GM19463 (cell line): ENCODE measurements around the gene C17orf78.
A peak's percentile ranks its signal among the peaks of the same experiment; 100 is the strongest.
"Not testable (repeated sequence)": the region's sequence is repeated elsewhere in the genome, so short reads cannot be mapped to it uniquely, and the experiment has no call there.

ENCODE experiments used
- ATAC-seq: cut with Tn5 transposase; IDR thresholded peaks from one replicate; pipeline ENCODE4 v1.9.1; 2021; ENCODE audit warnings: mild to moderate bottlenecking, moderate library complexity; ENCODE audit not compliant: unreplicated experiment

The C17orf78 gene

GRCh38 chr17:37375706-37376105 lies at the start of gene C17orf78:
C17orf78 (plus strand) TSS chr17:37375985; CDS start chr17:37376093, 108 bp downstream.
- ATAC-seq = no peak

GRCh38 chr17:37327341-37328090 lies 48.3 kb upstream of the C17orf78 start:
- no peak for ATAC-seq

GRCh38 chr17:37338847-37339246 lies 36.9 kb upstream of the C17orf78 start:
- no peak for ATAC-seq

- no peak for ATAC-seq
Measured at GRCh38 chr17:37339321-37339720, 36.5 kb upstream of the C17orf78 start.

GRCh38 chr17:37340804-37341203 lies 35.0 kb upstream of the C17orf78 start:
- no peak for ATAC-seq

GRCh38 chr17:37342589-37342988 lies 33.2 kb upstream of the C17orf78 start:
- ATAC-seq = no peak

- no peak for ATAC-seq
Measured at GRCh38 chr17:37344519-37344918, 31.3 kb upstream of the C17orf78 start.

GRCh38 chr17:37346863-37347402 lies 28.9 kb upstream of the C17orf78 start:
- not testable (repeated sequence) for ATAC-seq

- not testable (repeated sequence) for ATAC-seq
Measured at GRCh38 chr17:37356796-37357569, 18.8 kb upstream of the C17orf78 start.

- no peak for ATAC-seq
Measured at GRCh38 chr17:37358098-37358829, 17.5 kb upstream of the C17orf78 start.

- peak; percentile 92 for ATAC-seq
Measured at GRCh38 chr17:37358830-37359681, 16.7 kb upstream of the C17orf78 start.

- no peak for ATAC-seq
Measured at GRCh38 chr17:37359682-37360188, 16.1 kb upstream of the C17orf78 start.

GRCh38 chr17:37360632-37361031 lies 15.2 kb upstream of the C17orf78 start:
- ATAC-seq = no peak

- ATAC-seq = no peak
Measured at GRCh38 chr17:37361543-37361942, 14.2 kb upstream of the C17orf78 start.

- ATAC-seq = no peak
Measured at GRCh38 chr17:37365589-37365988, 10.2 kb upstream of the C17orf78 start.

- ATAC-seq = no peak
Measured at GRCh38 chr17:37368577-37368976, 7.2 kb upstream of the C17orf78 start.

- peak; percentile 58 for ATAC-seq
Measured at GRCh38 chr17:37373530-37374159, 2.1 kb upstream of the C17orf78 start.

- no peak for ATAC-seq
Measured at GRCh38 chr17:37382056-37382455, 6.3 kb downstream of the C17orf78 start.

GRCh38 chr17:37384560-37385149 lies 8.9 kb downstream of the C17orf78 start:
- ATAC-seq = no peak
